Stimulated activated naive CD4-positive, alpha-beta T cell (primary cell): ENCODE data around the gene CAPN9.
"Not testable (repeated sequence)": the region's sequence is repeated elsewhere in the genome, so short reads cannot be mapped to it uniquely, and the experiment has no call there.

Experiments used
- DNase-seq, 6 experiments: peaks; one replicate each; lab custom pipeline; 2025; lab: John Stamatoyannopoulos, UW

CAPN9 gene

GRCh38 chr1:230711245-230711644 lies 35.9 kb upstream of the CAPN9 start:
- DNase-seq, result no peak

GRCh38 chr1:230712470-230712942 lies 34.7 kb upstream of the CAPN9 start:
- DNase-seq, result no peak

GRCh38 chr1:230713138-230713537 lies 34.0 kb upstream of the CAPN9 start:
- no peak for DNase-seq

GRCh38 chr1:230713547-230713914 lies 33.7 kb upstream of the CAPN9 start:
- no peak for DNase-seq

GRCh38 chr1:230713915-230714764 lies 33.0 kb upstream of the CAPN9 start, which contains the start of gene AGT:
Gene AGT (minus strand): TSS chr1:230714122. CDS start chr1:230710823, 3,299 bp downstream.
- DNase-seq, result no peak

GRCh38 chr1:230715510-230715909 lies 31.7 kb upstream of the CAPN9 start:
- DNase-seq, result no peak

- not testable (repeated sequence) for DNase-seq
These were observed 30.7 kb upstream of the CAPN9 start for GRCh38 chr1:230716453-230716852.

GRCh38 chr1:230717251-230717650 lies 29.9 kb upstream of the CAPN9 start:
- no peak for DNase-seq

GRCh38 chr1:230721849-230722522 lies 25.2 kb upstream of the CAPN9 start:
- DNase-seq, result not testable (repeated sequence)

GRCh38 chr1:230725256-230726012 lies 21.8 kb upstream of the CAPN9 start:
- no peak for DNase-seq

GRCh38 chr1:230728710-230729392 lies 18.3 kb upstream of the CAPN9 start:
- DNase-seq, result no peak

- no peak for DNase-seq
These were observed 16.2 kb upstream of the CAPN9 start for GRCh38 chr1:230730977-230731376.

- DNase-seq, result no peak
These were observed 11.7 kb upstream of the CAPN9 start for GRCh38 chr1:230735447-230735846.

- DNase-seq, result no peak
These were observed 9.4 kb upstream of the CAPN9 start for GRCh38 chr1:230737622-230738262.

- DNase-seq, result no peak
These were observed 7.5 kb upstream of the CAPN9 start for GRCh38 chr1:230739564-230740290.

GRCh38 chr1:230743899-230744298 lies 3.3 kb upstream of the CAPN9 start:
- no peak for DNase-seq

- no peak for DNase-seq
These were observed 2.8 kb upstream of the CAPN9 start for GRCh38 chr1:230744382-230744781.

GRCh38 chr1:230745071-230745470 lies 2.1 kb upstream of the CAPN9 start:
- DNase-seq, result no peak

- DNase-seq, result no peak
These were observed 571 bp upstream of the CAPN9 start for GRCh38 chr1:230746617-230747016.

GRCh38 chr1:230747890-230748800 lies 957 bp downstream of the CAPN9 start:
- no peak for DNase-seq
